Measurements from ENCODE around the gene FBXO34.
A peak's percentile ranks its signal among the peaks of the same experiment; 100 is the strongest.

FBXO34 gene, protein sequence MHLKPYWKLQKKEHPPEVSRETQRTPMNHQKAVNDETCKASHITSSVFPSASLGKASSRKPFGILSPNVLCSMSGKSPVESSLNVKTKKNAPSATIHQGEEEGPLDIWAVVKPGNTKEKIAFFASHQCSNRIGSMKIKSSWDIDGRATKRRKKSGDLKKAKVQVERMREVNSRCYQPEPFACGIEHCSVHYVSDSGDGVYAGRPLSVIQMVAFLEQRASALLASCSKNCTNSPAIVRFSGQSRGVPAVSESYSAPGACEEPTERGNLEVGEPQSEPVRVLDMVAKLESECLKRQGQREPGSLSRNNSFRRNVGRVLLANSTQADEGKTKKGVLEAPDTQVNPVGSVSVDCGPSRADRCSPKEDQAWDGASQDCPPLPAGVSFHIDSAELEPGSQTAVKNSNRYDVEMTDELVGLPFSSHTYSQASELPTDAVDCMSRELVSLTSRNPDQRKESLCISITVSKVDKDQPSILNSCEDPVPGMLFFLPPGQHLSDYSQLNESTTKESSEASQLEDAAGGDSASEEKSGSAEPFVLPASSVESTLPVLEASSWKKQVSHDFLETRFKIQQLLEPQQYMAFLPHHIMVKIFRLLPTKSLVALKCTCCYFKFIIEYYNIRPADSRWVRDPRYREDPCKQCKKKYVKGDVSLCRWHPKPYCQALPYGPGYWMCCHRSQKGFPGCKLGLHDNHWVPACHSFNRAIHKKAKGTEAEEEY

DNA sequence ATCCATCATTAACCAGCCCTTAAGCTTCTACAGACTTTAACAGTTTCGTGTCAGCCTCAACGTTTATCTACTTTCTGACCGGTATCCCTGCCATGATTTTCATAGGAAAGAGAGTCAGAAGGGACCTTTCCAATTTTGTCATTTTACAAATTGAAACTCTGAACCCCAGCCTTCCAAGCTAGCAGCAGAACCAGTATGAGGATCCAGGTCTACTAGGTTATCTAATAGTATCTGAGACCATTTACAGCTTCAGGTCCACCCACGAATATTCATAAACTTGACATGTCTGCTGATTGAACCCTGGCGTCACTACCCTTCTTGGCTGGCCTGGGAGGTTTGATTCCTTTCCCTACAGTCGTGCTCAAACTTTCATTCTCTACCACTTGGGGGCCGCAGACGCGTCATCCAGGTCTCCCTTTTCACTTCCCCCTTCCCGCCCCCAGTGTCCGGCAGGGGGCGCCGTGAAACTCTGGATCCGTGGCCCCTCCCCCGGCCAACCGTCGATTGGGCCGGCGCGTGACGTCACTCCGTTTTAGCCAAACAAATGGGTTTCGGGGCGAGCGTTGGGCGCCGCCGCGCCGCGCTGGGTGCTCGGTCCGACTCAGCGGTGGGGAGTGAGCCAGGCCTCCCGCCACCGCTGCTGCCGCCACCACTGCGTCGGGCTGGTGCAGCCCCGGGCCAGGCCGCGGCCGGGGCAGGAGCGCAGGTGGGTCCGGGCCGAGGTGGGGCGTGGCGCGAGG is at the start of gene FBXO34:
Gene FBXO34, plus strand, starts transcription at position 590 of the 740 bp plus-strand sequence. CDS start 78,970 bp downstream, outside the sequence.
- DNase-seq: peak; percentile 99 to 100 (median 100)

DNA sequence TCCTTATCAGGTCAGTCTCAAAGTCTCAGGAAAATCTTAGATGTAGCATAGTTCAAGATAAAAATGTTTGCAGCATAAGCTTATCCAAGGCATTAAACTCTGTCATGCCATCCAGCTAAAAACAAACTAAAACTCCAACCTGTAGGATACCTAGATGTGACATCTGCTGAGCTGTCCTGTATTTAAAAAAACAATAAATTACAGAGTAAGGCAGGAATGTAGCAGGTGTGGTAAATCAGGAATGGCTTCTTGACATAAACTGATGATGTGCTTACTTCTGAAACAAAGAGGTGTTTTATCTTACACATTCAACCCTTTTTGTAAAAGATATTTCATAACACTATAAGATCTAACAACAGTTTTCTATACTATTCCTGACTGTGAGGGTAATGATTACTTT is 49.3 kb upstream of the FBXO34 start:
- DNase-seq: no peak

DNA sequence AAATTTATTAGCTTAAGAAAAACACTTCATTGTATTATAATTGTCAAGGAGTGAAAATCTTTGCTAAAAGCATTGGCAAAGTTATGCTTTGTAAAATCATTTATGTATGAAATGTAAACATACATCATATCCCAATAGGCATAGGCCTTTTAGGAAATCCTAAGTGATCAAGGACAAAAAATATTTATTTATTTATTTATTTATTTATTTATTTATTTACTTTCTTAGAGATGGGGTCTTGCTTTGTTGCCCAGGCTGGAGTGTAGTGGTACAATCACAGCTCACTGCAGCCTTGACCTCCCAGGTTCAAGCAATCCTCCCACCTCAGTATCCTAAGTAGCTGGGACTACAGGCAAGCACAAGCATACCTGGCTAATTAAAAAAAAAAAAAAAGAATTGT is 47.9 kb upstream of the FBXO34 start:
- DNase-seq: no peak

DNA sequence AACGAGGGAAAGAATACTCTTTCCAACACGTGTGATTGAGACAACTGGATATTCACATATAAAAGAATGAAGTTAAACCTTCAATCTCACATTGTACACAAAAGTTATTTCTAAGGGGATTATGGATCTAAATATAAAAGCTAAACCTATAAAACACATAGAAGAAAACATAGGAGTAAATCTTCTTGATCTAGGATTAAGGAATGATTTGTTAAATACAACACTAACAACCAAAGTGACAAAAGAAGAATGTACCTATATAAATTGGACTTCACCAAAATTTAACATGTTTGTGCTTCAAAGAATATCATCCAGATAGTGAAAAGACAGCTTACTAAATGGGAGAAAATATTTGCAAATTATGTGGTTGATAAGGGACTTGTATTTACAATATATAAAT is 43.0 kb upstream of the FBXO34 start:
- no peak for DNase-seq

DNA sequence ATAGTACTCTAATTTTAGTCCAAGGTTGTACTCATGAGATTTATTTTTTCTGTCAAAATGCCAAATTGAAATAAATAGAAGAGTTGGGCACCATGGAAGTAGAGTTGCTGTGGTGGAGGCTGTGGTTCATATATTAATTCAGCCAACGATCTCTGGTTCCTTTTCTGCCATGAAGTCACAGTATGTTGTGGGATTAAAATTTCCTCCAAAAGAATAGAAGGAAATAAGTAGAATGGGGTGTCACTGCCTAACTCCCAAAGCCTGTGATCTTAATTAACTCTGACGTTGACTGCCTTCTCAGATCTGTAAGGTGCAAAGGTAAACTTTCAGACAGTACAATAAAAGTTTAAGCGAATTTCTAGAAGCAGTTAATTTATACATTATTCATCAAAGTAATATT is 37.6 kb upstream of the FBXO34 start:
- no peak for DNase-seq

DNA sequence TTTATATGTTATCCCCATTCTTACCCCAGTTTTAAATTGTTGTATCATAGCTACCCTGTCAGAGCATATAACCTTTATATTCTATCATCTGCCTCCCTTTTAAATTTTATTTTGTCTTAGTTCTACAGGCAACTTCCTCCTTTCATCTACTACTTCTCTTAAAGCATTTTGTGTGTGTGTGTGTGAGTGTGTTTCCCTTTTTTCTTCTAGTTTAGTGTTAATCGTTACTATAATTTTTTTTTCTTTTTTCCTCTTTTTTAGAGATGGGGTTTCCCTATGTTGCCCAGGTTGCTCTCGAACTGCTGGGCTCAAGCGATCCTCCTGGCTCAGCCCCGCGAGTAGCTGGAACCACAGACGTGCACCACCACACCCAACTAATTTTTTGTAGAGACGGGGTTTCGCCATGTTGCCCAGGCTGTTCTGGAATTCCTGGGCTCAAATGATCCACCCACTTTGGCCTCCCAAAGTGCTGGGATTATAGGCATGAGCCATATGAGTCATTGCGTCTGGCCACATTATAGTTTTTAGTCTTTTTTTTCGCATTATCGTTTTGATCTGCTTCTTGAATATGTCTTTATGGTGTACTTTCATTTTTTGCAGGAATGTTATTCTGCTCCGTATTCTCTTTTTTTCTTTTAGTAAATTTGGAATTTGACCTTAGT is 33.1 kb upstream of the FBXO34 start:
- peak; percentile 82 to 93 (median 91) for DNase-seq

DNA sequence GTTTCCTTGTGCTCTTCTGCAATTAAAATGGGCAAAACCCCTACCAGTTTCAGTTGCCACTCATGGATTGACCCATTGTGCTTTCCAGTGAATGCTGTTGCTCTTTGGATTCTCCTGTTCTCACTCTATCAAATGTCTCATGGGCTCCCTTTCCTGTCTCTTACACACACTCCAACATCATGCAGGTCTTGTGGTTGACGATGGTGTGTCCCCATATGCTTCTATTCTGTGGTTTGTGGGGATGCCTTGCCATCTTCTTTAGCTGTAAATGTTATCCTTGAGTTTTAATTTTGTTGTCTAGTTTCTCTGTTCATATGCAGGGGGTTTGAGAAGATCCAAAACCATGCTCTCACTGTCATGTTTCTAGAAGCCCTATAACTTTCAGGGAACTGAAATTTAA is 31.9 kb upstream of the FBXO34 start:
- DNase-seq: no peak

DNA sequence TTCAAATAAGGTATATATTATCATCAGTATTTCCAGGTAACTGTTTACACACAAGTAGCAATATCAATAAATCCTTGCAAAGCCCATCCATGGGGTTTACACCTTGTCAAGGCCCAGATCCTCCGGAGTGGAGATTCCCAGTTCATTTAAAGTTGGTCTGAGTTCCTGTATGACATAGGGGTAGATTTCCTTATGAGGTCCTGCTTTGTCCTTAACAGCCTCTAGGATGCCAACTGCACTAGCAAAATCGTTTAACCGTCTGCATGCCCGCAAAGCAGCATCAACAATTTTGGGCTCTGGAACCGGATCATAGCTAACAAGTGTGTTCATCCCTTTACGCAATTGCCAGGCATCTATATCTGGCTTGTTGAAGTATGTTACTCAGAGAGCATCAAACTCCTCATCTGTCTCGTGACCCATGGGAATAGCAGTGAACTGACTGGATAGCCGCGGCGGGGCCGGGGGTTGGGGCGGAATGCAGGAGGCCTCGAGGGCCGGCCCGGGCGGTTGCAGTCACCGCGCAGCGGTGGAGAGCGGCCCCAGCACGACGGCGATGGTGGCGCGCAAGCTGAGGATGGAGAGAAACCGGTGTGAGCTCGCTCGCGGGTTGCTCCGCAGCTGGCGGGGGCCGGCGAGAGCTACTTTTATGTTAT is 30.6 kb upstream of the FBXO34 start:
- no peak for DNase-seq

DNA sequence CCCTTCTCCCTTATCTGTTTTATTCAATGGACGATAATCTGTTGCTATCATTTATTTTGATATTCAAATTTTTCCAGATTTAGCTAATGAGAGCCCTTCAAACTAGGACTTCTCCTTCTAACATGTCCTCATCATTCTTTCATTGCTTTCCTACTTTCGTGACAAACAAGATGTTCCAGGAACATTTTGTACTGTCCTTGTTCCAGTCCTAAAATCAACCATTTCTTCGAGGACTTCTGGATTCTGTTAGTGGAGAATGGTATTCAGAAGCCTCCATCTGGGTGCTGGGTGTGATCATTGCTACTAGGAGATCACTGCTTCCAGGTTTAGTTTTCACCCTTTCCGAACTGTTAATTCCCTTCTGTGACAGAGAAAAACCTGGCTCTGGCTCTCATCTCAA is 29.5 kb upstream of the FBXO34 start:
- no peak for DNase-seq

DNA sequence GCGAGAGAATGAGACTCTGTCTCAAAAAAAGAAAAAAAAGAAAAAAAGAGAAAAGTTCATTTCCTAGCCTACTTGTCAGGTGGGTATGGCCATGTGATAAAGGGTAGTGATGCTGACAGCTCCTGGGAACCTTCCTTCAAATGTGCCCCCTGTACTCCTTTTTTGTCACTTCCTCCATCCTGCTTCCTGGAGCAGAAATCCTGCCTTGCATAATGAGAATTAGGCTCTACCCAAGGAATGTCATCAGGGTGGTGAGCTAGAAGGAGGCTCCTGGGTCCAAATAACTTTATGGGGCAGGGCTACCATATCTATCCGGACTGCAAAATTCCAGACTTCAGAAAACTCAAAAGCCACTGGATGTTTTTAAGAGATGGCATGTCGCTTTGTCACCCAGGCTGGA is 27.8 kb upstream of the FBXO34 start:
- no peak for DNase-seq

DNA sequence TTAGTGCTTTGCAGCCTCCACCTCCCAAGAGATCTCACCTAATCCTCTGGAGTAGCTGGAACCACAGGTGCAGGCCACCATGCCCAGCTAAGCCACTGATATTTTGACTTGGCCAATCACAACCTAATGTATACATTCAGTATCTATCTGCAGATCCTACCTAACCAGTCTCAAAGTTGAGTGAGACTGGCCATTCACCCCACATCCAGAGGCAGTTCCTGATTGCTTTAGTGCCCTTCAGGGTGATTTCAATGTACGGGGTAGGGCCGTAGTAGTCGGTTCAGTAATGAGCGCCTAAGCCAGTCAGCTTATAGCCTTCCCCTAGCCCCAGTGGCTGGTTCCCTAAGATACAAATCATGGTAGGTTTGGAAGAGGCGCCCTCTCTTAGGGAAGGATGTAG is 27.4 kb upstream of the FBXO34 start:
- DNase-seq: no peak

DNA sequence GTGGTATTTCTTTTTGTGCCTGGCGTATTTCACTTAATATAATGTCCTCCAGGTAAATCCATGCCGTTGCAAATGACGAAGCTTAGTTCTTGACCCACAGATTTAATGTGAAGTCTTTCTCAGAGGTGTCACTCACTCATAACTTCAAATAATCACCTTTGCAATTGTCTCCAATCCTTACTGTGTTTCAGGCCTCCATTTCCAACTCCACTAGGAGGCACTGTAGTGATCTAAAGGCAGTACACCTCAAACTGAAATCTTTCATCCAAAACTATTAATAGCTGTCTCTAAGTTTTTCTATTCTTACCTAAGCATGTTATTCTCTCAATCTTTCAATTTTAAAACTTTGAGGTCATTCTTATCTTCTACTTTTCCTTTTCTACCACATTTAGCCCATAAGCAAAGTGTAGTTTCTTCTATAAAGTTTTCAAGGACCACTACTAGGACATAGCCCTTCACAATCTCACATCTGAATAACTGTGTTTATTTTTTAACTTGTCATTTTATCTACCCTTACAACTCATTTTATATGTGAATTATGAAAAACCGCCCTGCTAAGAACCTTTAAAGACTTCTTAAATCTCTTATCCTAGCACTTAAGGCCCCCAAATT is 25.5 kb upstream of the FBXO34 start:
- peak; percentile 46 to 56 (median 53) for DNase-seq

DNA sequence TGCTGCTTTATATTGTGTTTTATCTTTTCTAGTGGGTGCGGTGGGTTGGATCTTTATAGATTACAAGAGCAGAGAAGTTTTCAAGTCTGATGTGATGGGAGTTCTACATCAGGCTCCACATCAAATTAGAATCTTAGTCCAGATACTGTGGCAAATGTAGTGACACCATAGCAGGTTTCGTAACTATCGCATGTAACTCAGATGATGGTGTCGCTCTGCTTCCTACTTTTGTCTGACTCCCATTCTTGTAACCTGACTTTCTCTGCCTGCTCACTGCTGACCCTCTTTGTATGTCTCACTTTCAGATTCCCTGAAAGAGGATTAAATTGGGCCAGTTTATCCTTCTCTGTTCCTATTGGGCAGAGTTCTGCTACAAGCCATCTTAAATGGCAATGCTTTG is 22.8 kb upstream of the FBXO34 start:
- peak; percentile 28 to 52 (median 38) for DNase-seq

DNA sequence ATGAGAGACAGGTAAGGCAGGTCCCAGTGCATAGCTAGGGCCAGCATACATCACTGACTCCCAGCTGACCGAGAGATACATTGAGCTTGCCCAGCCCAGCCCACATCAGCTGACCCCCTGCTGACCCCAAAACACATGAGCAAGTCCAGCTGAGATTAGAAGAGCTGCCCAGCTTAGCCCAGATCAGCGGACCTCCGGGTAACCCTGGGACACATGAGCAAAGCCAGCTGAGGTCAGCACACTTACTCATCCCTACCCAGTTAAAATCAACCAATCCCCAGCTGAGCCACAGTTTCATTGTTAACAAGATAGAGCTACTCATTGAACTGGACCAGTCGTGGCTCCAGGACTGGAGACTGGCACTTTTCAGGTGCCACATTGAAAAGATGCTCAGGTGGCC is 21.8 kb upstream of the FBXO34 start:
- no peak for DNase-seq

DNA sequence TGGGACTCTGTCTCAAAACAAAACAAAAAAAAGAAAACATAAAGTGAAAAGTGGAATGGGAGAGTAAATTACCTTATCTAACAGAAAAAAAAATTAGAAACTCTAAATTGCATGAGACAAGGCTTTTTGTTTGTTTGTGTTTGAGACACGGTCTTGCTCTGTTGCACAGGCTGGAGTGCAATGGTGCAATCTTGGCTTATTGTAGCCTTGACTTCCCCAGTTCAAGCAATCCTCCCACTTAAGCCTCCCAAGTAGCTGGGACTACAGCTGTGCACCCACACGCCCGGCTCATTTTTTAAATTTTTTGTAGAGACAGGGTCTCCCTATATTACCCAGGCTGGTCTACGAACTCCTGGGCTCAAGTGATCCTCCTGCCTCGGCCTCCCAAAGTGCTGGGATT is 17.9 kb upstream of the FBXO34 start:
- peak in 2 of 3 donors; percentile 21 to 25 for DNase-seq

DNA sequence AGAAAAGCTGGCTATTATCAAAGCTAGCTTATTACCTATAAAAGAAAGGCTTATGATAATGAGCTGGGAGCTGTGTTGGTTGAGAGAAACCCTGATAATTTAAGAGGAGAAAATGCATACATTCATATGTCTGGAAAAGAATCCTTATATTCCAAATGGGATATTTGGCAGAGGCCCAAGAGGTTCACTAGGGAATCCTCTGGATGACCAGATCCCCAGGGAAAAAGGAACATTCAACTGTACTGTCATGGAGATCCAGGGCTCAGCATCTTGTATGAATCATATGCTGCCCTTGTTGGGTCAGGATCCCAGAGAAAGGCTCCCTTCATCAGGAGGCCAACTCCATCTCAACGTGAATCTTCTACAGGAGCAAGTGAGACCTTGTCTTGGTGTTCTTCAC is 16.6 kb upstream of the FBXO34 start:
- no peak for DNase-seq

DNA sequence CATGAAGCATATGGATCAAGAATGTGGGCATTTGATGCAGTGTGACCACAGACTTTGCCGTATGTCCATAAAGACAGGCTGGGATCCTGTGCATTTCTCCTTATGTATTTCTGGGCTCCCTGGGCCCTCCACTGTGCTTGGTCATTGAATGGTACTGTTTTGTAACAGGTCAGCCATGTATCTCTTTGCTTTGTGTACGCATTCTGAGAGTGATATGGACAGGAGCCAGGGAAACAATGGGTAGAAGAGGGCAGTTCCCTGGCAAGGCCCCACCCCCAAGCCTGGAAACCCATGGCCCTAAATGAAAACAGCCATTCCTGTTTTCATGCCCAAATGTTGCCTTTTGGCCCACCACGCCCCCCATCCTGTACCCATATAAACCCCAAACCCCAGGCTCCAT is 15.2 kb upstream of the FBXO34 start:
- no peak for DNase-seq

DNA sequence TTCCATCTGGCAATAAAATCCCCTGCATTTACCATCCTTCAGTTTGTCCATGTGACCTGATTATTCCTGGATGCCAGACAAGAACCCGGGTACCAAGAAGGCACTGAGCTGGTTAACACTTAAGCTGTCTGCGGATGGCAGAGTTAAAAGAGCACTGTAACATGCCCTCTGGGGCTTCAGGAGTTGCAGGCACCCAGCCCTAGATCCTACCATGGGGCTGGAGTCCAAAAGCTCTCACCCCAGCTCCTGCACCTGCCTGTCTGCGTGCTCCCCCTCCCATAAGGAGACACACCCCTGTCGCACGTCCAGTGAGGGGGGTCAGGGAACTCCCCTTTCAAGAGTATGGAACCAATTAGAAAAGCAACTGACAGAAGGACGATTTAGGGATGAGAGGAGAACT is 14.6 kb upstream of the FBXO34 start:
- no peak for DNase-seq

DNA sequence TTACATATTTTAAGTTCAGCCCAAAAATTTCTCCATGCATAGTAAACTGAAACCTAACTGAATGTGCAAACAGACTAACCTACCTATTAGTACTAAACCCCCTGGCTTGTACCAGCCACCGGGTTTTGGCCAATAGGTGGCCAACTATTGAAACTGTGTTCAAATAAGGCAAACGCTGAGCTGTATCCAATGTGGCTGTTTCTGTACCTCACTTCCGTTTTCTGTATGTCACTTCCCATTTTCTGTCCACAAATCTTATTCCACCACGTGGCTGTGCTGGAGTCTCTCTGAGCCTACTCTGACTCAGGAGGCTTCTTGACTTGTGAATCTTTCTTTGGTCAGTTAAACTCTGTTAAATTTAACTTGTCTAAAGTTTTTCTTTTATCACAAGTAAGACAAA is 6.0 kb upstream of the FBXO34 start:
- DNase-seq: peak; percentile 85 to 96 (median 94)

DNA sequence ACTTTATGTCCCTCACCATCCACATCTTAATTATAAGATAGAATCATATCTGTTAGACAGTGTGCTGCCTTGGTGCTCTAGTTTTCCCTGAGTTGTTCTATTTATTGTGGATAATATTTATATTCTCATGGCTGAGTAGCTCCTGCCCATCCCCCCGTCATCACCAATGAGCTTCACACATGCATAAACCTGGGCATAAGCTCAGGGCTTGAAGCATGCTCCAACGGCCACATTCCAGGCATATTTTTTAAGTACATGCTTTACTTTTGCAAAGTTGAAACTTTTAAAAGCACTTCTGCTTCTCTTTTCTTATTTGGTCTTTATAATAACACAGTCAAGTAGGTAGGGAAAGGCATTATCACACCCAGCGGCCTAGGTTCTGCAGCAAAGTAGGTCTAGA is 3.4 kb upstream of the FBXO34 start:
- no peak for DNase-seq

DNA sequence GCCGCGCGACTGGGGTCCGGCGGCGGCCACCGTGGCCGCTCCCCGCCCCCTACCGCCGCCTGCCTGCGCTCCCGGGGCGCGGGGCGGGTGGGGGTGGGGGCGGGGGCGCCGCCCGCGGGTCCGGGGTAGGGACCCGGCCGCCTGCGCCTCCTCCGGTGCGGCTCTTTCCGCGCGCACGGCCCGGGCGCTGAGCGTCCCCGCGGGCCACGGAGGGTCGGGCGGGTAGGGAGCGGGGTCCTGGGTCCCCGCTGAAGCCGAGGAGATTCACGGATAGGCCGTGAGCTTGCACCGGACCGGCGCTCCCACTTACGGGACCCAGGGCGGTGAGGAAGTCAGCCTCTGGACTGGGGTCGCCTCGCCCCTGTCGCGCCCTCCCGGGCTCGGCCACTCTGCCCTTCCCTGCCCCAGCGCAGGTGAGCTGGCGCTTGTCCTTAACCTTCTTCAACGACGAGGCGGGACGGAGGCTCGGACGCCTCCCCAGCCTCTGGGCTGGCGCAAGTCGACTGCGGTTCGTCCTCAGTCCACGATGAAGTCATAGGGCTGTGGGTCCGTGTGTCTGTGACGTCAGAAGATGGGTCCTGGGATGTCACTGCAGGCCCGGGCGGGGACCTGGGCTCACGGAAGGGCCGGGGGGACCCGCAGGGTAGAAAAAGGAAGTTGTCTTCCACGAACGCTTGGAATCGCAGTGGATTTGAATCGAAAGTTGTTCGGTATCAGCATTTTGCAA is 514 bp downstream of the FBXO34 start:
- peak; percentile 93 to 95 (median 95) for DNase-seq

Measured in suppressor macrophage treated with lipopolysaccharide for 1 hour (primary cell).